Liver (tissue), 3 donors: Measurements from ENCODE around the gene RAB11FIP3.
"Not testable (repeated sequence)": the region's sequence is repeated elsewhere in the genome, so short reads cannot be mapped to it uniquely, and the experiment has no call there.

Experiments
- CTCF ChIP-seq: fragments of 150-350 bp; IDR thresholded peaks from 2 replicates; pipeline ENCODE4 v1.5.1; 2017; ENCODE audit warnings: improper control_type of control experiment, low read depth, low read length; ENCODE audit not compliant: missing input control
- EGR1 ChIP-seq, 2 donors: IDR thresholded peaks; 2 replicates each; pipeline ENCODE4 v1.6.1; 2016 to 2018; ENCODE audit warnings: antibody characterized with exemption in 2 of 2, low read depth in 2 of 2
- MAX ChIP-seq: IDR thresholded peaks from 2 replicates; pipeline ENCODE4 v1.6.1; 2016; ENCODE audit warnings: antibody characterized with exemption
- RAD21 ChIP-seq, 2 donors: IDR thresholded peaks; 2 replicates each; pipeline ENCODE4 v1.6.1; 2016; ENCODE audit warnings: antibody characterized with exemption in 2 of 2, mild to moderate bottlenecking in 2 of 2
- RXRA ChIP-seq, 2 donors: IDR thresholded peaks; 2 replicates each; pipeline ENCODE4 v1.6.1; 2017 to 2018; ENCODE audit warnings: antibody characterized with exemption in 2 of 2, mild to moderate bottlenecking in 1 of 2
- TAF1 ChIP-seq: conservative IDR thresholded peaks from 2 replicates; pipeline ENCODE4 v1.6.1; 2016; ENCODE audit warnings: antibody characterized with exemption, mild to moderate bottlenecking
- TF ChIP-seq, protein P1 (sequence below): IDR thresholded peaks from 2 replicates; pipeline ENCODE4 v1.6.1; 2016; ENCODE audit warnings: antibody characterized with exemption, mild to moderate bottlenecking
- TF ChIP-seq, protein P2 (sequence below): IDR thresholded peaks from 2 replicates; pipeline ENCODE4 v1.6.1; 2016; ENCODE audit warnings: antibody characterized with exemption
- TF ChIP-seq, protein P3 (sequence below): IDR thresholded peaks from 2 replicates; pipeline ENCODE4 v1.6.1; 2016; ENCODE audit warnings: antibody characterized with exemption
- donor health status: healthy.
- donor health status: healthy.

DNA sequence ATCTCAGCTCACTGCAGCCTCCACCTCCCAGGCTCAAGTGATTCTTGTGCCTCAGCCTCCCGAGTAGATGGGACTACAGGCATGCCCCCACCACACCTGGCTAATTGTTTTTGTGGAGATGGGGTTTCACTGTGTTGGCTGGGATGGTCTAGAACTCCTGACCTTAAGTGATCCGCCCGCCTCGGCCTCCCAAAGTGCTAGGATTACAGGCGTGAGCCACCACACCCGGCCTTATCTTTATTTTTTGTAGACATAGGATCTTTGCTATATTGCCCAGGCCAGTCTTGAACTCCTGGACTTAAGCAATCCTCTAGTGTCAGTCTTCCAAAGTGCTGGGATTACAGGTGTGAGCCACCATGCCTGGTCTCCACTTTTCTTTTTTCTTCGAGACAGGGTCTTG, 44.0 kb downstream of the RAB11FIP3 start:
- not testable (repeated sequence) for TF ChIP-seq RAD21 (IDR thresholded peaks at IDR 0.05); CTCF; MAX; EGR1 (IDR thresholded peaks at IDR 0.05; ENCODE audit: low read depth in 2 of 2); TAF1; RXRA (IDR thresholded peaks at IDR 0.05)
- TF ChIP-seq, protein P1, sequence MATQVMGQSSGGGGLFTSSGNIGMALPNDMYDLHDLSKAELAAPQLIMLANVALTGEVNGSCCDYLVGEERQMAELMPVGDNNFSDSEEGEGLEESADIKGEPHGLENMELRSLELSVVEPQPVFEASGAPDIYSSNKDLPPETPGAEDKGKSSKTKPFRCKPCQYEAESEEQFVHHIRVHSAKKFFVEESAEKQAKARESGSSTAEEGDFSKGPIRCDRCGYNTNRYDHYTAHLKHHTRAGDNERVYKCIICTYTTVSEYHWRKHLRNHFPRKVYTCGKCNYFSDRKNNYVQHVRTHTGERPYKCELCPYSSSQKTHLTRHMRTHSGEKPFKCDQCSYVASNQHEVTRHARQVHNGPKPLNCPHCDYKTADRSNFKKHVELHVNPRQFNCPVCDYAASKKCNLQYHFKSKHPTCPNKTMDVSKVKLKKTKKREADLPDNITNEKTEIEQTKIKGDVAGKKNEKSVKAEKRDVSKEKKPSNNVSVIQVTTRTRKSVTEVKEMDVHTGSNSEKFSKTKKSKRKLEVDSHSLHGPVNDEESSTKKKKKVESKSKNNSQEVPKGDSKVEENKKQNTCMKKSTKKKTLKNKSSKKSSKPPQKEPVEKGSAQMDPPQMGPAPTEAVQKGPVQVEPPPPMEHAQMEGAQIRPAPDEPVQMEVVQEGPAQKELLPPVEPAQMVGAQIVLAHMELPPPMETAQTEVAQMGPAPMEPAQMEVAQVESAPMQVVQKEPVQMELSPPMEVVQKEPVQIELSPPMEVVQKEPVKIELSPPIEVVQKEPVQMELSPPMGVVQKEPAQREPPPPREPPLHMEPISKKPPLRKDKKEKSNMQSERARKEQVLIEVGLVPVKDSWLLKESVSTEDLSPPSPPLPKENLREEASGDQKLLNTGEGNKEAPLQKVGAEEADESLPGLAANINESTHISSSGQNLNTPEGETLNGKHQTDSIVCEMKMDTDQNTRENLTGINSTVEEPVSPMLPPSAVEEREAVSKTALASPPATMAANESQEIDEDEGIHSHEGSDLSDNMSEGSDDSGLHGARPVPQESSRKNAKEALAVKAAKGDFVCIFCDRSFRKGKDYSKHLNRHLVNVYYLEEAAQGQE = not testable (repeated sequence)
- TF ChIP-seq, protein P2, sequence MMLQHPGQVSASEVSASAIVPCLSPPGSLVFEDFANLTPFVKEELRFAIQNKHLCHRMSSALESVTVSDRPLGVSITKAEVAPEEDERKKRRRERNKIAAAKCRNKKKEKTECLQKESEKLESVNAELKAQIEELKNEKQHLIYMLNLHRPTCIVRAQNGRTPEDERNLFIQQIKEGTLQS = not testable (repeated sequence)
- TF ChIP-seq, protein P3, sequence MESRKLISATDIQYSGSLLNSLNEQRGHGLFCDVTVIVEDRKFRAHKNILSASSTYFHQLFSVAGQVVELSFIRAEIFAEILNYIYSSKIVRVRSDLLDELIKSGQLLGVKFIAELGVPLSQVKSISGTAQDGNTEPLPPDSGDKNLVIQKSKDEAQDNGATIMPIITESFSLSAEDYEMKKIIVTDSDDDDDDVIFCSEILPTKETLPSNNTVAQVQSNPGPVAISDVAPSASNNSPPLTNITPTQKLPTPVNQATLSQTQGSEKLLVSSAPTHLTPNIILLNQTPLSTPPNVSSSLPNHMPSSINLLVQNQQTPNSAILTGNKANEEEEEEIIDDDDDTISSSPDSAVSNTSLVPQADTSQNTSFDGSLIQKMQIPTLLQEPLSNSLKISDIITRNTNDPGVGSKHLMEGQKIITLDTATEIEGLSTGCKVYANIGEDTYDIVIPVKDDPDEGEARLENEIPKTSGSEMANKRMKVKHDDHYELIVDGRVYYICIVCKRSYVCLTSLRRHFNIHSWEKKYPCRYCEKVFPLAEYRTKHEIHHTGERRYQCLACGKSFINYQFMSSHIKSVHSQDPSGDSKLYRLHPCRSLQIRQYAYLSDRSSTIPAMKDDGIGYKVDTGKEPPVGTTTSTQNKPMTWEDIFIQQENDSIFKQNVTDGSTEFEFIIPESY = not testable (repeated sequence)
